ENCODE results near the gene PPP2R1B. TPM values are rescaled to one million over a fixed set of nuclear protein-coding genes. Genes with fewer than 3 reads are reported as not detected.
A peak's percentile ranks its signal among the peaks of the same experiment; 100 is the strongest.

The PPP2R1B gene
- total and polyA plus RNA-seq, 2 of the 8 experiments (the other 6 are each of a cell fraction or from before 2014, with no cell fraction given) = 25.8 to 87.0 TPM

DNA sequence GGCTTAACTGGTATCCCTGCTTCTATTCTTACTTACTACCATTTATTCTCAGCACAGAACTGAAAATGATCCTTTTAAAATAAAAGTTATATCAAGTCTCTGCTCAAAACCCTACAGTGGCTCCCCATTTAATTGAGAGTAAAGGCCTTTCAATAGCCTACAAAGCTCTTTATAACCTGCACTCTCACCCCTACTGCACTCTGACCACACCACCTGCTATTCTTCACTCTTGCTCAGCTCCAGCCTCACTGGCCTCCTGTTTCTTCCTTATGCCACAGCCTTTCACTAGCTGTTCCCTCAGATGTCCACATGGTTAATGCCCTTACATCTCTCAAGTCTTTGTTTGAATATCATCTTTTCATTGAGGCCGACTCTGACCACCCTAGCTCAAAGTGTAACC is 40.9 kb upstream of the PPP2R1B start:
- CTCF ChIA-PET (ENCODE audit: partially characterized antibody) = interaction anchor here (1.0 to 3.4 kb wide), 5 partner anchors 25 to 40 kb away, joined by 3 to 10 read pairs (median 6); no protein-coding TSS in a partner anchor
- TF ChIP-seq CBX5 (IDR thresholded peaks at IDR 0.05; ENCODE audit: low read depth, low read length) = no peak
- no peak for TF ChIP-seq EZH2 (IDR thresholded peaks at IDR 0.05; ENCODE audit: low read depth, low read length, severe bottlenecking)
- no peak for TF ChIP-seq CREB1 (IDR thresholded peaks at IDR 0.05)

More for the DNA sequence above, 40.9 kb upstream of the PPP2R1B start:
- Histone ChIP-seq H2AFZ (ENCODE audit: low read length) (no peak overlapping the region), H3K23me2 (ENCODE audit: low read depth, low read length) (no peaks in the 10 kb centered on the region), H3K4me3 (ENCODE audit: extremely low read depth in 1 of 4, insufficient read depth in 2 of 4, low read depth in 3 of 4, low read length in 4 of 4) (no peak overlapping the region), H2BK12ac (ENCODE audit: low read depth, low read length) (0 out of 2 replicates have a peak overlapping the region, but pooled peaks have one; percentile 9), H2BK15ac (ENCODE audit: low read length) (no peak overlapping the region), H2AK5ac (ENCODE audit: low read depth, low read length) (no peak overlapping the region), H3K4me1 (replicated peaks in 1 of 4; ENCODE audit: control insufficient read depth in 3 of 4, insufficient read depth in 4 of 4, low read length in 3 of 4) (no peaks in the 10 kb centered on the region), H2BK5ac (ENCODE audit: low read depth, low read length) (no peak overlapping the region), H3K4me2 (ENCODE audit: insufficient read depth in 1 of 2, low read depth in 2 of 2, low read length in 2 of 2) (no peak overlapping the region), H3K23ac (ENCODE audit: insufficient read length) (no peak overlapping the region), H3K27ac (ENCODE audit: low read depth, low read length) (no peak overlapping the region), H3K4ac (replicated peaks; ENCODE audit: insufficient read length, low read depth, low read length) (no peak overlapping the region), H3K9me3 (ENCODE audit: insufficient read depth in 2 of 2, low read depth in 1 of 2, low read length in 1 of 2) (no peaks in the 10 kb centered on the region), H3K9ac (replicated peaks in 1 of 4; ENCODE audit: extremely low read depth in 1 of 4, low read depth in 3 of 4, low read length in 3 of 4) (no peak overlapping the region), H3K79me1 (ENCODE audit: low read depth, low read length) (no peaks in the 10 kb centered on the region), H3K56ac (replicated peaks; ENCODE audit: insufficient read length, low read depth, low read length) (no peak overlapping the region), H2BK20ac (ENCODE audit: low read length) (no peak overlapping the region), H4K8ac (ENCODE audit: extremely low read depth, insufficient read depth, low read length) (no peak overlapping the region), H4K5ac (ENCODE audit: insufficient read length, low read depth, low read length) (no peak overlapping the region), H3K18ac (ENCODE audit: extremely low read depth, low read length) (no peak overlapping the region), H2BK120ac (replicated peaks; ENCODE audit: low read depth, low read length) (no peak overlapping the region), H4K20me1 (replicated peaks in 1 of 2; ENCODE audit: control insufficient read depth in 1 of 2, insufficient read depth in 2 of 2, low read length in 2 of 2) (no peaks in the 10 kb centered on the region), H3K27me3 (replicated peaks in 1 of 4; ENCODE audit: control insufficient read depth in 3 of 4, extremely low read depth in 1 of 4, insufficient read depth in 3 of 4, low read length in 3 of 4) (no peaks in the 10 kb centered on the region), H3K36me3 (ENCODE audit: control insufficient read depth in 2 of 4, insufficient read depth in 4 of 4, low read length in 3 of 4) (no peaks in the 10 kb centered on the region; a peak in 2 of 8 replicates), H4K91ac (replicated peaks; ENCODE audit: insufficient read length, low read length) (no peak overlapping the region), H3K79me2 (ENCODE audit: control insufficient read depth in 1 of 2, insufficient read depth in 2 of 2, low read length in 2 of 2) (no peaks in the 10 kb centered on the region), H3K14ac (ENCODE audit: insufficient read length) (no peak overlapping the region)
- POLR2A ChIA-PET (ENCODE audit: partially characterized antibody) = no interaction called here
- WGBS, 2 experiments (ENCODE audit: extremely low coverage in 1 of 2, insufficient coverage in 1 of 2, insufficient read length in 1 of 2, insufficient replicate concordance in 2 of 2, low coverage in 1 of 2, low lambda C conversion rate in 2 of 2, missing lambda C conversion rate in 1 of 2) = 96% methylated on average over 1 of the region's 1 CpG; no CpG with 5 or more reads in 1 of the 2 experiments
- FAIRE-seq (no peak), DNase-seq (ENCODE audit: low read depth in 1 of 2, low spot score in 2 of 2) (no peak)

Data from H1 (cell line).